ENCODE results near the gene BICDL2. TPM values are rescaled to one million over a fixed set of nuclear protein-coding genes. Genes with fewer than 3 reads are reported as not detected.

BICDL2 gene
- total and polyA plus RNA-seq, 2 of the 4 experiments (the other 2 are of a cell fraction) = 0.17 to 0.18 TPM

GRCh38 chr16:3066440-3066748 lies 29.6 kb upstream of the BICDL2 start:
- Histone ChIP-seq H3K27ac (ENCODE audit: insufficient read depth, low read length) (no peak overlapping the region), H3K9me1 (ENCODE audit: insufficient read depth, low read length) (peaks cover 18% of the 10 kb centered on the region), H2BK120ac (ENCODE audit: low read depth, low read length) (peak overlapping the region; percentile 19; the same call in 1 of the 2 replicates), H3K14ac (replicated peaks; ENCODE audit: low read depth, low read length) (no peak overlapping the region), H2AK5ac (ENCODE audit: low read depth, low read length) (peak overlapping the region; percentile 97; the same call in 1 of the 2 replicates), H2AK9ac (replicated peaks; ENCODE audit: low read depth, low read length, poor library complexity) (peak overlapping the region; percentile 99), H2BK20ac (ENCODE audit: low read depth, low read length) (no peak overlapping the region), H3K18ac (ENCODE audit: low read depth, low read length) (no peak overlapping the region), H2AFZ (replicated peaks; ENCODE audit: low read length, poor library complexity) (peak overlapping the region; percentile 98), H3K23ac (ENCODE audit: low read depth, low read length) (peak overlapping the region; percentile 59; the same call in 1 of the 2 replicates), H2BK15ac (ENCODE audit: low read depth, low read length) (peak overlapping the region; percentile 36; the same call in 1 of the 3 replicates), H3K4me3 (ENCODE audit: insufficient read depth, low read depth, low read length) (peak overlapping the region; percentile 47; the same call in 1 of the 2 replicates), H3K4me1 (ENCODE audit: control insufficient read depth, insufficient read depth, low read length) (peaks cover 12% of the 10 kb centered on the region), H4K8ac (ENCODE audit: low read depth in 2 of 2, low read length in 2 of 2) (peak overlapping the region in 1 of 2 experiments; percentile 92; a peak in 2 of 4 replicates), H3K4ac (ENCODE audit: low read depth, low read length) (peak overlapping the region; percentile 81; the same call in 1 of the 2 replicates), H3K9me3 (ENCODE audit: control insufficient read depth, insufficient read depth, low read length) (no peaks in the 10 kb centered on the region), H4K91ac (ENCODE audit: insufficient read depth, low read depth, low read length) (peak overlapping the region; percentile 62; the same call in 1 of the 2 replicates), H3K36me3 (ENCODE audit: control insufficient read depth, insufficient read depth, low read length) (no peaks in the 10 kb centered on the region), H3K27me3 (ENCODE audit: control insufficient read depth, insufficient read depth, low read length) (peaks cover 3% of the 10 kb centered on the region; the same call in 1 of the 2 replicates), H3K56ac (ENCODE audit: extremely low read depth, insufficient read depth, low read length) (no peak overlapping the region), H2BK5ac (ENCODE audit: low read depth, low read length, poor library complexity, severe bottlenecking) (peak overlapping the region; percentile 1), H4K5ac (ENCODE audit: low read depth, low read length) (no peak overlapping the region), H3K79me1 (ENCODE audit: low read depth in 1 of 2, low read length in 2 of 2) (peaks cover 6 to 19% of the 10 kb centered on the region in 2 experiments; a peak in 2 of 4 replicates), H3K4me2 (ENCODE audit: low read depth, low read length) (peak overlapping the region; percentile 32; the same call in 1 of the 2 replicates), H3K9ac (ENCODE audit: low read depth, low read length) (no peak overlapping the region), H4K20me1 (ENCODE audit: insufficient read depth, low read length) (no peaks in the 10 kb centered on the region)
- TF ChIP-seq NFE2L2 (IDR thresholded peaks at IDR 0.05; ENCODE audit: low read depth, low read length) = no peak
- no peak for TF ChIP-seq RFX5 (IDR thresholded peaks at IDR 0.05; ENCODE audit: low read depth, low read length)
- no peak for TF ChIP-seq ELK1 (IDR thresholded peaks at IDR 0.05; ENCODE audit: borderline replicate concordance, low read depth, low read length)
- no peak for TF ChIP-seq POLR2A (IDR thresholded peaks at IDR 0.05; ENCODE audit: low read depth, low read length)
- TF ChIP-seq SMC3 (IDR thresholded peaks at IDR 0.05; ENCODE audit: low read depth, low read length) = no peak
- TF ChIP-seq MAFK (IDR thresholded peaks at IDR 0.05; ENCODE audit: low read depth, low read length) = no peak
- no peak for TF ChIP-seq RCOR1 (IDR thresholded peaks at IDR 0.05; ENCODE audit: insufficient replicate concordance, low read length)
- TF ChIP-seq RAD21 (IDR thresholded peaks at IDR 0.05; ENCODE audit: low read length) = no peak
- no peak for TF ChIP-seq CEBPB (IDR thresholded peaks at IDR 0.05; ENCODE audit: low read depth, low read length)
- no peak for TF ChIP-seq MXI1 (IDR thresholded peaks at IDR 0.05; ENCODE audit: borderline replicate concordance, low read depth, low read length)
- no peak for TF ChIP-seq MAZ (IDR thresholded peaks at IDR 0.05; ENCODE audit: borderline replicate concordance, low read depth, low read length)
- TF ChIP-seq BHLHE40 (IDR thresholded peaks at IDR 0.05; ENCODE audit: low read depth, low read length) = no peak
- TF ChIP-seq USF2 (IDR thresholded peaks at IDR 0.05; ENCODE audit: low read depth, low read length) = no peak
- TF ChIP-seq CHD1 (IDR thresholded peaks at IDR 0.05; ENCODE audit: low read depth, low read length) = no peak
- TF ChIP-seq CTCF (conservative IDR thresholded peaks at IDR 0.05; ENCODE audit: low read depth, low read length) = no peak
- intact Hi-C loops (cut with micrococcal nuclease) (no loop called here), in situ Hi-C loops (cut with MboI; ENCODE audit: low sequenced_read_pairs) (no loop called here), dilution Hi-C loops (cut with HindIII; ENCODE audit: low sequenced_read_pairs, unreplicated experiment) (no loop called here)
- CTCF ChIA-PET = no interaction called here
- no TSS peak for BruUV-seq (replicated peaks)
- WGBS, 2 experiments (ENCODE audit: extremely low coverage in 2 of 2, insufficient read length in 1 of 2) = 100% methylated on average over 1 of the region's 7 CpGs; no CpG with 5 or more reads in 1 of the 2 experiments
- ATAC-seq (ENCODE audit: low read depth) = no peak
- DNase-seq = no peak
- POLR2A ChIA-PET (ENCODE audit: unreplicated experiment) = no interaction called here

Data from IMR-90 (cell line).